HL-60/S4 (cell line): ENCODE data around the gene GPR18.

Source experiments
- in situ Hi-C: fragments of 300-500 bp; cut with MboI; formaldehyde crosslinking; loops from 2 replicates; pipeline ENCODE4 v1.14.3; 2022; ENCODE audit warnings: low sequenced_read_pairs

The GPR18 gene

GRCh38 chr13:99258210-99258860 lies at the start of gene GPR18:
TSS of gene GPR18 (minus strand) at chr13:99258379. CDS start at chr13:99255872, 2,507 bp downstream.
- in situ Hi-C loops, result no loop called here

- in situ Hi-C loops, result no loop called here
Observed at GRCh38 chr13:99307648-99308339, 49.6 kb upstream of the GPR18 start.

- in situ Hi-C loops, result no loop called here
Observed at GRCh38 chr13:99307247-99307646, 49.1 kb upstream of the GPR18 start, which contains the start of gene GPR183. TSS of gene GPR183 (minus strand) at chr13:99307399. CDS start at chr13:99296145, 11,254 bp downstream.

GRCh38 chr13:99305566-99305965 lies 47.4 kb upstream of the GPR18 start:
- in situ Hi-C loops, result no loop called here

- in situ Hi-C loops, result no loop called here
Observed at GRCh38 chr13:99305158-99305557, 47.0 kb upstream of the GPR18 start.

GRCh38 chr13:99304541-99304940 lies 46.4 kb upstream of the GPR18 start:
- in situ Hi-C loops, result no loop called here

GRCh38 chr13:99303863-99304521 lies 45.8 kb upstream of the GPR18 start:
- in situ Hi-C loops, result no loop called here

- in situ Hi-C loops, result no loop called here
Observed at GRCh38 chr13:99302637-99303505, 44.7 kb upstream of the GPR18 start.

GRCh38 chr13:99301913-99302636 lies 43.9 kb upstream of the GPR18 start:
- in situ Hi-C loops, result no loop called here

- in situ Hi-C loops, result no loop called here
Observed at GRCh38 chr13:99301056-99301838, 43.1 kb upstream of the GPR18 start.

- in situ Hi-C loops, result no loop called here
Observed at GRCh38 chr13:99299920-99300341, 41.8 kb upstream of the GPR18 start.

- in situ Hi-C loops, result no loop called here
Observed at GRCh38 chr13:99299256-99299919, 41.2 kb upstream of the GPR18 start.

GRCh38 chr13:99298056-99298455 lies 39.9 kb upstream of the GPR18 start:
- in situ Hi-C loops, result no loop called here

- in situ Hi-C loops, result no loop called here
Observed at GRCh38 chr13:99297331-99297730, 39.2 kb upstream of the GPR18 start.

- in situ Hi-C loops, result no loop called here
Observed at GRCh38 chr13:99296398-99296797, 38.2 kb upstream of the GPR18 start.

GRCh38 chr13:99295488-99296252 lies 37.5 kb upstream of the GPR18 start:
- in situ Hi-C loops, result no loop called here

GRCh38 chr13:99294958-99295357 lies 36.8 kb upstream of the GPR18 start:
- in situ Hi-C loops, result no loop called here

- in situ Hi-C loops, result no loop called here
Observed at GRCh38 chr13:99294198-99294597, 36.0 kb upstream of the GPR18 start.
